ENCODE results near the gene NELL1. TPM values are rescaled to one million over a fixed set of nuclear protein-coding genes. Genes with fewer than 3 reads are reported as not detected.
A peak's percentile ranks its signal among the peaks of the same experiment; 100 is the strongest.

NELL1 gene
- total and polyA plus RNA-seq, 2 donors from 2014 or later: 0.31 to 14.8 TPM

GRCh38 chr11:21545699-21546098 is 876.3 kb downstream of the NELL1 start:
- Histone ChIP-seq H3K9ac (ENCODE audit: low read length in 3 of 3) (no peak overlapping the region), H3K27me3 (ENCODE audit: control insufficient read depth, insufficient read depth, low read length) (no peaks in the 10 kb centered on the region), H3K4me3 (ENCODE audit: low read length in 3 of 3) (no peak overlapping the region), H3K36me3 (ENCODE audit: control insufficient read depth in 2 of 3, insufficient read depth in 3 of 3, low read length in 3 of 3) (no peaks in the 10 kb centered on the region), H3K27ac (ENCODE audit: low read depth in 2 of 2, low read length in 2 of 2) (no peak overlapping the region), H3K4me1 (ENCODE audit: control insufficient read depth in 2 of 3, insufficient read depth in 2 of 3, low read depth in 1 of 3, low read length in 3 of 3) (no peaks in the 10 kb centered on the region), H3K9me3 (ENCODE audit: control insufficient read depth in 2 of 3, insufficient read depth in 1 of 3, low read length in 3 of 3) (no peaks in the 10 kb centered on the region)
- FAIRE-seq: no peak
- DNase-seq: peak in 1 of 5 donors; percentile 7
- no peak for TF ChIP-seq CTCF (IDR thresholded peaks at IDR 0.05; ENCODE audit: borderline replicate concordance, extremely low read depth, insufficient read depth)
- intact Hi-C loops (cut with DNase I): no loop called here

- Histone ChIP-seq H3K4me1 (ENCODE audit: control insufficient read depth in 2 of 3, insufficient read depth in 2 of 3, low read depth in 1 of 3, low read length in 3 of 3) (no peaks in the 10 kb centered on the region), H3K4me3 (ENCODE audit: low read length in 3 of 3) (no peak overlapping the region), H3K9ac (ENCODE audit: low read length in 3 of 3) (no peak overlapping the region), H3K36me3 (ENCODE audit: control insufficient read depth in 2 of 3, insufficient read depth in 3 of 3, low read length in 3 of 3) (no peaks in the 10 kb centered on the region), H3K27ac (ENCODE audit: low read depth in 2 of 2, low read length in 2 of 2) (no peak overlapping the region), H3K27me3 (ENCODE audit: control insufficient read depth, insufficient read depth, low read length) (no peaks in the 10 kb centered on the region), H3K9me3 (ENCODE audit: control insufficient read depth in 2 of 3, insufficient read depth in 1 of 3, low read length in 3 of 3) (no peaks in the 10 kb centered on the region)
- no peak for TF ChIP-seq CTCF (IDR thresholded peaks at IDR 0.05; ENCODE audit: borderline replicate concordance, extremely low read depth, insufficient read depth)
- intact Hi-C loops (cut with DNase I): no loop called here
- FAIRE-seq (no peak), DNase-seq (no peak)
Observed at GRCh38 chr11:21546703-21547102, 877.3 kb downstream of the NELL1 start.

- no peak for TF ChIP-seq CTCF (IDR thresholded peaks at IDR 0.05; ENCODE audit: borderline replicate concordance, extremely low read depth, insufficient read depth)
- Histone ChIP-seq H3K27ac (ENCODE audit: low read depth in 2 of 2, low read length in 2 of 2) (no peak overlapping the region), H3K36me3 (ENCODE audit: control insufficient read depth in 2 of 3, insufficient read depth in 3 of 3, low read length in 3 of 3) (no peaks in the 10 kb centered on the region), H3K4me3 (ENCODE audit: low read length in 3 of 3) (no peak overlapping the region), H3K9ac (ENCODE audit: low read length in 3 of 3) (no peak overlapping the region), H3K27me3 (ENCODE audit: control insufficient read depth, insufficient read depth, low read length) (no peaks in the 10 kb centered on the region), H3K9me3 (ENCODE audit: control insufficient read depth in 2 of 3, insufficient read depth in 1 of 3, low read length in 3 of 3) (no peaks in the 10 kb centered on the region), H3K4me1 (ENCODE audit: control insufficient read depth in 2 of 3, insufficient read depth in 2 of 3, low read depth in 1 of 3, low read length in 3 of 3) (no peaks in the 10 kb centered on the region)
- intact Hi-C loops (cut with DNase I): no loop called here
- DNase-seq (peak in 2 of 5 donors; percentile 55 to 58), FAIRE-seq (no peak)
Observed at GRCh38 chr11:21552911-21553310, 883.5 kb downstream of the NELL1 start.

GRCh38 chr11:21553795-21554194 is 884.4 kb downstream of the NELL1 start:
- Histone ChIP-seq H3K9me3 (ENCODE audit: control insufficient read depth in 2 of 3, insufficient read depth in 1 of 3, low read length in 3 of 3) (no peaks in the 10 kb centered on the region), H3K36me3 (ENCODE audit: control insufficient read depth in 2 of 3, insufficient read depth in 3 of 3, low read length in 3 of 3) (no peaks in the 10 kb centered on the region), H3K4me1 (ENCODE audit: control insufficient read depth in 2 of 3, insufficient read depth in 2 of 3, low read depth in 1 of 3, low read length in 3 of 3) (no peaks in the 10 kb centered on the region), H3K4me3 (ENCODE audit: low read length in 3 of 3) (no peak overlapping the region), H3K27ac (ENCODE audit: low read depth in 2 of 2, low read length in 2 of 2) (no peak overlapping the region), H3K9ac (ENCODE audit: low read length in 3 of 3) (no peak overlapping the region), H3K27me3 (ENCODE audit: control insufficient read depth, insufficient read depth, low read length) (no peaks in the 10 kb centered on the region)
- intact Hi-C loops (cut with DNase I): no loop called here
- DNase-seq: no peak
- no peak for FAIRE-seq
- TF ChIP-seq CTCF (IDR thresholded peaks at IDR 0.05; ENCODE audit: borderline replicate concordance, extremely low read depth, insufficient read depth): no peak

All from kidney (tissue), 14 donors.